Ovary (tissue), 3 donors: ENCODE results near the gene CDK5RAP3.

Experiments used
- EP300 ChIP-seq: sonication (generic); formaldehyde crosslinking; IDR thresholded peaks from one replicate; pipeline ENCODE4 v1.6.1; 2017; ENCODE audit warnings: antibody characterized with exemption
- POLR2A ChIP-seq: fragments of 450-650 bp; IDR thresholded peaks from one replicate; pipeline ENCODE4 v1.6.1; 2017; ENCODE audit warnings: antibody characterized with exemption, mild to moderate bottlenecking, moderate library complexity
- TF ChIP-seq, protein P1 (sequence below), 3 donors: fragments of 450-650 bp in 2 of 3; fragments of 200-600 bp in 1 of 3; IDR thresholded peaks; one replicate each; pipeline versions ENCODE4 v1.5.1 to v1.8.0; 2016 to 2022; ENCODE audit warnings: antibody characterized with exemption in 3 of 3, mild to moderate bottlenecking in 1 of 3
- donor health status: DM: no; HTN: no; CAD: no.

DNA sequence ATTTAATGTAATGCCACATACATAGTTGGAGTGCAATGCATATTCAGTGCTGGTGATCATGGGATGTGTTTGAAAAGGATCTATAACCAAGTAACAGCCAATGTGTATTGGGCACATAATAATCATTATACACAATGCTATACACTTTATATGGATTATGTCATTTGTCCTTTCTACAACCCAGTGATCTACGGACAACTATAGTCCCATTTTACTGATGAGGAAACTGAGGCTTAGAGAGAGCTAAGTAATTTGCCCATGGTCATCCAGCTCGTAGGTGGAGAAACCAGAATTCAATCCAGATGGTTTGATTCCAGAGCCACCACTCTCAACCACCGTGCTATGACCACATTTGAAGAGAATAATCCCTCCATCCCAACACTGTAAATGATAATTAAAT is 39.3 kb downstream of the CDK5RAP3 start:
- TF ChIP-seq, protein P1, sequence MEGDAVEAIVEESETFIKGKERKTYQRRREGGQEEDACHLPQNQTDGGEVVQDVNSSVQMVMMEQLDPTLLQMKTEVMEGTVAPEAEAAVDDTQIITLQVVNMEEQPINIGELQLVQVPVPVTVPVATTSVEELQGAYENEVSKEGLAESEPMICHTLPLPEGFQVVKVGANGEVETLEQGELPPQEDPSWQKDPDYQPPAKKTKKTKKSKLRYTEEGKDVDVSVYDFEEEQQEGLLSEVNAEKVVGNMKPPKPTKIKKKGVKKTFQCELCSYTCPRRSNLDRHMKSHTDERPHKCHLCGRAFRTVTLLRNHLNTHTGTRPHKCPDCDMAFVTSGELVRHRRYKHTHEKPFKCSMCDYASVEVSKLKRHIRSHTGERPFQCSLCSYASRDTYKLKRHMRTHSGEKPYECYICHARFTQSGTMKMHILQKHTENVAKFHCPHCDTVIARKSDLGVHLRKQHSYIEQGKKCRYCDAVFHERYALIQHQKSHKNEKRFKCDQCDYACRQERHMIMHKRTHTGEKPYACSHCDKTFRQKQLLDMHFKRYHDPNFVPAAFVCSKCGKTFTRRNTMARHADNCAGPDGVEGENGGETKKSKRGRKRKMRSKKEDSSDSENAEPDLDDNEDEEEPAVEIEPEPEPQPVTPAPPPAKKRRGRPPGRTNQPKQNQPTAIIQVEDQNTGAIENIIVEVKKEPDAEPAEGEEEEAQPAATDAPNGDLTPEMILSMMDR (IDR thresholded peaks at IDR 0.05) = no peak
- TF ChIP-seq EP300 (no peak), POLR2A (no peak)
